Measurements from ENCODE around the gene GCNT2.
"Not testable (repeated sequence)": the region's sequence is repeated elsewhere in the genome, so short reads cannot be mapped to it uniquely, and the experiment has no call there.

The GCNT2 gene

GRCh38 chr6:10547809-10548208 is 26.7 kb downstream of the GCNT2 start:
- DNase-seq (ENCODE audit: low read depth): no peak

GRCh38 chr6:10550764-10551163 is 29.6 kb downstream of the GCNT2 start:
- DNase-seq (ENCODE audit: low read depth): no peak

GRCh38 chr6:10552270-10552810 is 31.2 kb downstream of the GCNT2 start:
- DNase-seq (ENCODE audit: low read depth): no peak

- no peak for DNase-seq (ENCODE audit: low read depth)
Measured at GRCh38 chr6:10553871-10554270, 32.7 kb downstream of the GCNT2 start.

GRCh38 chr6:10554826-10555225 is 33.7 kb downstream of the GCNT2 start:
- no peak for DNase-seq (ENCODE audit: low read depth)

- DNase-seq (ENCODE audit: low read depth): no peak
Measured at GRCh38 chr6:10555625-10556309, 34.6 kb downstream of the GCNT2 start.

- DNase-seq (ENCODE audit: low read depth): no peak
Measured at GRCh38 chr6:10556589-10556988, 35.4 kb downstream of the GCNT2 start.

GRCh38 chr6:10556992-10557391 is 35.8 kb downstream of the GCNT2 start:
- DNase-seq (ENCODE audit: low read depth): no peak

GRCh38 chr6:10557913-10558312 is 36.8 kb downstream of the GCNT2 start:
- DNase-seq (ENCODE audit: low read depth): no peak

- DNase-seq (ENCODE audit: low read depth): no peak
Measured at GRCh38 chr6:10558565-10558964, 37.4 kb downstream of the GCNT2 start.

GRCh38 chr6:10559522-10560152 is 38.5 kb downstream of the GCNT2 start:
- DNase-seq (ENCODE audit: low read depth): no peak

GRCh38 chr6:10561611-10562199 is 40.6 kb downstream of the GCNT2 start:
- DNase-seq (ENCODE audit: low read depth): no peak

GRCh38 chr6:10564975-10565673 is 44.0 kb downstream of the GCNT2 start:
- DNase-seq (ENCODE audit: low read depth): no peak

GRCh38 chr6:10565913-10566312 is 44.8 kb downstream of the GCNT2 start:
- DNase-seq (ENCODE audit: low read depth): no peak

GRCh38 chr6:10567256-10568026 is 46.3 kb downstream of the GCNT2 start:
- DNase-seq (ENCODE audit: low read depth): no peak

GRCh38 chr6:10569392-10570127 is 48.4 kb downstream of the GCNT2 start:
- DNase-seq (ENCODE audit: low read depth): no peak

- not testable (repeated sequence) for DNase-seq (ENCODE audit: low read depth)
Measured at GRCh38 chr6:10575519-10575918, 54.4 kb downstream of the GCNT2 start.

- no peak for DNase-seq (ENCODE audit: low read depth)
Measured at GRCh38 chr6:10576226-10576625, 55.1 kb downstream of the GCNT2 start.

- no peak for DNase-seq (ENCODE audit: low read depth)
Measured at GRCh38 chr6:10577112-10577511, 56.0 kb downstream of the GCNT2 start.

GRCh38 chr6:10578723-10579122 is 57.6 kb downstream of the GCNT2 start:
- DNase-seq (ENCODE audit: low read depth): no peak

GRCh38 chr6:10579803-10580202 is 58.7 kb downstream of the GCNT2 start:
- DNase-seq (ENCODE audit: low read depth): no peak

All from activated T-helper 9 cell treated with anti-CD3 and anti-CD28 coated beads, Interleukin-2, amount 50 U/mL, for 16 hours (primary cell).